Measurements from ENCODE around the gene DHX38. TPM values are rescaled to one million over a fixed set of nuclear protein-coding genes. Genes with fewer than 3 reads are reported as not detected.

The DHX38 gene
- total and polyA plus RNA-seq, 8 donors: 11.1 to 153 (median 45.1) TPM

GRCh38 chr16:72101195-72101594 lies 7.5 kb downstream of the DHX38 start:
- Histone ChIP-seq H3K36me3 (peaks cover 96 to 100% (median 100%) of the 10 kb centered on the region in 4 donors), H3K9me3 (no peaks in the 10 kb centered on the region), H3K4me3 (no peak overlapping the region), H3K27ac (no peak overlapping the region), H3K4me1 (peaks cover 0 to 2% (median 0%) of the 10 kb centered on the region in 4 donors), H3K27me3 (no peaks in the 10 kb centered on the region)
- WGBS, 5 donors: 80 to 90% (median 89%) methylated on average over 10 of the region's 10 CpGs
- DNase-seq: no peak
- intact Hi-C loops (cut with DNase I; ENCODE audit: low total_unique reads): no loop called here
- TF ChIP-seq POLR2AphosphoS5 (IDR thresholded peaks at IDR 0.05): no peak
- TF ChIP-seq CTCF (IDR thresholded peaks at IDR 0.05): no peak
- no peak for TF ChIP-seq POLR2A (IDR thresholded peaks at IDR 0.05)
- no peak for TF ChIP-seq EP300 (IDR thresholded peaks at IDR 0.05)

GRCh38 chr16:72104905-72105304 lies 11.3 kb downstream of the DHX38 start:
- 94 to 98% (median 95%) methylated on average over 6 to 9 of the region's 9 CpGs for WGBS, 5 donors
- TF ChIP-seq POLR2AphosphoS5 (IDR thresholded peaks at IDR 0.05): no peak
- TF ChIP-seq POLR2A (IDR thresholded peaks at IDR 0.05): no peak
- TF ChIP-seq CTCF (IDR thresholded peaks at IDR 0.05): no peak
- TF ChIP-seq EP300 (IDR thresholded peaks at IDR 0.05): no peak

GRCh38 chr16:72105978-72106377 lies 12.3 kb downstream of the DHX38 start:
- no peak for DNase-seq
- TF ChIP-seq EP300 (IDR thresholded peaks at IDR 0.05) (no peak), CTCF (IDR thresholded peaks at IDR 0.05) (no peak), POLR2A (IDR thresholded peaks at IDR 0.05) (no peak), POLR2AphosphoS5 (IDR thresholded peaks at IDR 0.05) (no peak)
- no peaks in the 10 kb centered on the region for H3K4me1 ChIP-seq
- intact Hi-C loops (cut with DNase I; ENCODE audit: low total_unique reads): no loop called here
- H3K4me3 ChIP-seq: no peak overlapping the region
- no peaks in the 10 kb centered on the region for H3K27me3 ChIP-seq
- WGBS, 5 donors: 92 to 98% (median 97%) methylated on average over 4 to 12 of the region's 12 CpGs
- H3K9me3 ChIP-seq: no peaks in the 10 kb centered on the region
- peaks cover 97 to 100% (median 100%) of the 10 kb centered on the region in 4 donors for H3K36me3 ChIP-seq
- H3K27ac ChIP-seq: no peak overlapping the region

More at GRCh38 chr16:72104905-72105304, 11.3 kb downstream of the DHX38 start:
- Histone ChIP-seq H3K4me3 (no peak overlapping the region), H3K9me3 (no peaks in the 10 kb centered on the region), H3K27me3 (no peaks in the 10 kb centered on the region), H3K4me1 (no peaks in the 10 kb centered on the region), H3K36me3 (peaks cover 97 to 100% (median 100%) of the 10 kb centered on the region in 4 donors), H3K27ac (no peak overlapping the region)
- DNase-seq: no peak
- intact Hi-C loops (cut with DNase I; ENCODE audit: low total_unique reads): no loop called here

- no peak for TF ChIP-seq CTCF (IDR thresholded peaks at IDR 0.05)
- TF ChIP-seq POLR2A (IDR thresholded peaks at IDR 0.05): no peak
- no peak for TF ChIP-seq EP300 (IDR thresholded peaks at IDR 0.05)
- no peak for TF ChIP-seq POLR2AphosphoS5 (IDR thresholded peaks at IDR 0.05)
- Histone ChIP-seq H3K9me3 (no peaks in the 10 kb centered on the region), H3K36me3 (peaks cover 97 to 100% (median 100%) of the 10 kb centered on the region in 4 donors), H3K4me1 (no peaks in the 10 kb centered on the region), H3K4me3 (no peak overlapping the region), H3K27ac (no peak overlapping the region), H3K27me3 (no peaks in the 10 kb centered on the region)
- intact Hi-C loops (cut with DNase I; ENCODE audit: low total_unique reads): no loop called here
- DNase-seq: no peak
- WGBS, 5 donors: 93 to 98% (median 95%) methylated on average over 12 to 17 of the region's 17 CpGs
These were observed 13.7 kb downstream of the DHX38 start for GRCh38 chr16:72107371-72107770.

Measured in stomach (tissue), 9 donors.